Mammary epithelial cell (primary cell): ENCODE measurements around the gene DENND1A.

Experiments used
- EZH2 ChIP-seq: IDR thresholded peaks from 2 replicates; pipeline ENCODE4 v1.6.1; 2012; ENCODE audit warnings: low read length, inconsistent platforms, borderline replicate concordance
- TF ChIP-seq, protein P1 (sequence below), 2 donors: IDR thresholded peaks in 1 of 2; conservative IDR thresholded peaks in 1 of 2; 2 replicates each; pipeline ENCODE4 v1.5.1; 2011 to 2012; ENCODE audit warnings: inconsistent platforms in 2 of 2, low read length in 2 of 2, mild to moderate bottlenecking in 2 of 2, control low read depth in 1 of 2, low read depth in 1 of 2; ENCODE audit not compliant: insufficient read depth in 1 of 2; ENCODE audit errors: extremely low read depth in 1 of 2

DNA sequence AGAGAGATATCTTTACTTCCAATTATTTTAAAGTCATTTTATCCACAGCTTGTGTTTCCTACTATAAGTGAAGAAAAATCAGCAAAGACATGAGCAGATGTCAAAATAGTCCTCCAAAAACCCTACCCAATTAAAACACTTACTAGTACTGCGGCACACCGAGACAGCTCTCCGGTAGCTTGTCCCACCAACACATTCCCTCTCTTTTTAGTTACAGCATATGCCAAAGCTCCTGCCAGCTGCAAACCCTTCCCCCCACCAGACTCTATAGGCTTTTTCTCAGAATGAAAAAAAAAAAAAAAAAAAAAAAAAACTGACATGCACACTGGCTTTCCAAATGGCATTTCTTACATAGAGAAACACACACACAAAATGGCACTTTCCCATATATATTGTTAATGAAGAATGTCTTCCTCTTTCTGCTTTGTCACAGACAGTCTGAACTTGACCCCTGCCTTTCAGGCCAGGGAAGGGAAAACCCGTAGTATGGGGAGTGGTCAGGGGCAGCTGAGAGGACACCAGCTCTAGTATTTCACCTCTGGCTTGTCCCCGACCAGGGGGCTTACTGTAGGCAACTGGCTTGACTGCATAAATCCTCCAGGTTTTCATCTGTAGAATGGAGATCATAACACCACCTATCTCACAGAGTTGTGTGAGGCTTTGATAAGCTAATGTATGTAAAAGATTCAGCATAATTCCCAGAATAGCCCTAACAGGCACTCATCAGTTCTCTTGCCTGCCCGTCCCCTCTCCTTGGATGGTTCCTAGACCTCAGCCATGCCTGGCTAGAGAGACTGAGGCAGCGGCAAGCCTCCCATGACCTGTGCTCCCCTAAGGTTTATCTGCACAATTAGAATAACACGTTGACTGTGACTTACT is 340.3 kb downstream of the DENND1A start:
- TF ChIP-seq, protein P1, sequence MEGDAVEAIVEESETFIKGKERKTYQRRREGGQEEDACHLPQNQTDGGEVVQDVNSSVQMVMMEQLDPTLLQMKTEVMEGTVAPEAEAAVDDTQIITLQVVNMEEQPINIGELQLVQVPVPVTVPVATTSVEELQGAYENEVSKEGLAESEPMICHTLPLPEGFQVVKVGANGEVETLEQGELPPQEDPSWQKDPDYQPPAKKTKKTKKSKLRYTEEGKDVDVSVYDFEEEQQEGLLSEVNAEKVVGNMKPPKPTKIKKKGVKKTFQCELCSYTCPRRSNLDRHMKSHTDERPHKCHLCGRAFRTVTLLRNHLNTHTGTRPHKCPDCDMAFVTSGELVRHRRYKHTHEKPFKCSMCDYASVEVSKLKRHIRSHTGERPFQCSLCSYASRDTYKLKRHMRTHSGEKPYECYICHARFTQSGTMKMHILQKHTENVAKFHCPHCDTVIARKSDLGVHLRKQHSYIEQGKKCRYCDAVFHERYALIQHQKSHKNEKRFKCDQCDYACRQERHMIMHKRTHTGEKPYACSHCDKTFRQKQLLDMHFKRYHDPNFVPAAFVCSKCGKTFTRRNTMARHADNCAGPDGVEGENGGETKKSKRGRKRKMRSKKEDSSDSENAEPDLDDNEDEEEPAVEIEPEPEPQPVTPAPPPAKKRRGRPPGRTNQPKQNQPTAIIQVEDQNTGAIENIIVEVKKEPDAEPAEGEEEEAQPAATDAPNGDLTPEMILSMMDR (conservative IDR thresholded peaks at IDR 0.05 in 1 of 2, IDR thresholded peaks at IDR 0.05 in 1 of 2; ENCODE audit: extremely low read depth in 1 of 2, insufficient read depth in 1 of 2, low read depth in 1 of 2, low read length in 2 of 2), result no peak
- no peak for TF ChIP-seq EZH2
